GM23338 (cell line): Measurements from ENCODE around the gene TMEM218. TPM values are rescaled to one million over a fixed set of nuclear protein-coding genes. Genes with fewer than 3 reads are reported as not detected.

Experiments used
- ATAC-seq: fragments of 200-7000 bp; cut with Tn5 transposase; 3 replicates; pipeline ENCODE4 v1.9.1; 2020
- DNase-seq: peaks from one replicate; pipeline ENCODE4 v3.0.0-alpha.2; 2015; ENCODE audit warnings: low spot score
- H2AFZ ChIP-seq: fragments of 200-600 bp; sonication (generic); 2 replicates; pipeline ENCODE4 v1.8.0; 2016; ENCODE audit warnings: antibody characterized with exemption, mild to moderate bottlenecking, moderate library complexity
- H3F3A ChIP-seq: fragments of 200-600 bp; sonication (generic); replicated peaks from 2 replicates; pipeline ENCODE4 v1.8.0; 2017; ENCODE audit warnings: antibody characterized with exemption, mixed run types, low read depth
- H3K27ac ChIP-seq: fragments of 200-600 bp; sonication (generic); 2 replicates; pipeline ENCODE4 v1.6.1; 2016; ENCODE audit warnings: low read depth
- H3K27me3 ChIP-seq: fragments of 200-600 bp; sonication (generic); 2 replicates; pipeline ENCODE4 v1.8.0; 2016; ENCODE audit warnings: mild to moderate bottlenecking, mixed run types, moderate library complexity; ENCODE audit not compliant: insufficient read depth
- H3K36me3 ChIP-seq: fragments of 200-600 bp; sonication (generic); 2 replicates; pipeline ENCODE4 v1.8.0; 2016; ENCODE audit warnings: mild to moderate bottlenecking; ENCODE audit not compliant: insufficient read depth
- H3K4me1 ChIP-seq: fragments of 200-600 bp; sonication (generic); 2 replicates; pipeline ENCODE4 v1.8.0; 2016; ENCODE audit warnings: mild to moderate bottlenecking, moderate library complexity; ENCODE audit not compliant: insufficient read depth
- H3K4me2 ChIP-seq: fragments of 200-600 bp; sonication (generic); 2 replicates; pipeline ENCODE4 v1.7.1; 2017; ENCODE audit warnings: mixed run types
- H3K4me3 ChIP-seq: fragments of 200-600 bp; sonication (generic); 2 replicates; pipeline ENCODE4 v1.6.1; 2016; ENCODE audit warnings: mixed run types
- H3K79me2 ChIP-seq: fragments of 200-600 bp; sonication (generic); replicated peaks from 2 replicates; pipeline ENCODE4 v1.8.0; 2017; ENCODE audit warnings: mild to moderate bottlenecking; ENCODE audit not compliant: insufficient read depth
- H3K9me2 ChIP-seq: fragments of 200-600 bp; sonication (generic); 2 replicates; pipeline ENCODE4 v1.8.0; 2017; ENCODE audit not compliant: insufficient read depth
- H4K20me1 ChIP-seq: fragments of 200-600 bp; sonication (generic); replicated peaks from 2 replicates; pipeline ENCODE4 v1.8.0; 2017; ENCODE audit warnings: mild to moderate bottlenecking; ENCODE audit not compliant: insufficient read depth
- H3K27ac Mint-ChIP-seq: 2 replicates; pipeline ENCODE4 v1.8.0; 2020; ENCODE audit warnings: inconsistent platforms, mild to moderate bottlenecking, moderate library complexity, mixed read lengths
- H3K27me3 Mint-ChIP-seq: 3 replicates; pipeline ENCODE4 v1.8.0; 2022; ENCODE audit warnings: low read depth, mild to moderate bottlenecking, moderate library complexity, mixed read lengths, inconsistent platforms; ENCODE audit not compliant: insufficient read depth, poor library complexity
- H3K36me3 Mint-ChIP-seq: 3 replicates; pipeline ENCODE4 v1.8.0; 2021; ENCODE audit warnings: low read depth, mild to moderate bottlenecking, inconsistent platforms, moderate library complexity, mixed read lengths
- H3K4me1 Mint-ChIP-seq: 3 replicates; pipeline ENCODE4 v1.8.0; 2020; ENCODE audit warnings: mild to moderate bottlenecking, inconsistent platforms, mixed read lengths
- H3K4me3 Mint-ChIP-seq: 3 replicates; pipeline ENCODE4 v1.8.0; 2021; ENCODE audit warnings: moderate library complexity, mild to moderate bottlenecking, inconsistent platforms, mixed read lengths
- H3K9me3 Mint-ChIP-seq: 3 replicates; pipeline ENCODE4 v1.8.0; 2020; ENCODE audit warnings: moderate library complexity, mild to moderate bottlenecking, inconsistent platforms, mixed read lengths
- CREB1 ChIP-seq: fragments of 250-450 bp; sonication (Bioruptor Pico); IDR thresholded peaks from 2 replicates; pipeline ENCODE4 v1.5.0; 2020; ENCODE audit warnings: low read depth, mild to moderate bottlenecking, moderate library complexity
- CTCF ChIP-seq, 2 experiments: fragments of 200-600 bp in 1 of 2; sonication (generic) in 1 of 2; conservative IDR thresholded peaks; 2 replicates each; pipeline versions ENCODE4 v1.5.1 to v1.6.1; 2016 to 2017; ENCODE audit warnings: antibody characterized with exemption in 2 of 2, low read depth in 2 of 2, mild to moderate bottlenecking in 2 of 2, moderate library complexity in 1 of 2
- EZH2 ChIP-seq: fragments of 200-600 bp; sonication (generic); IDR thresholded peaks from one replicate; pipeline ENCODE4 v1.8.0; 2017; ENCODE audit warnings: antibody characterized with exemption, mild to moderate bottlenecking, low read depth; ENCODE audit not compliant: unreplicated experiment
- EZH2phosphoT487 ChIP-seq: fragments of 200-600 bp; sonication (generic); IDR thresholded peaks from one replicate; pipeline ENCODE4 v1.8.1; 2018; ENCODE audit warnings: antibody characterized with exemption; ENCODE audit not compliant: unreplicated experiment
- JUNB ChIP-seq: IDR thresholded peaks from one replicate; pipeline ENCODE4 v1.6.1; 2016; ENCODE audit warnings: antibody characterized with exemption; ENCODE audit not compliant: unreplicated experiment
- NANOG ChIP-seq: IDR thresholded peaks from 2 replicates; pipeline ENCODE4 v1.6.1; 2016; ENCODE audit warnings: antibody characterized with exemption, borderline replicate concordance
- POLR2AphosphoS5 ChIP-seq: IDR thresholded peaks from 2 replicates; pipeline ENCODE4 v1.6.1; 2016; ENCODE audit warnings: antibody characterized with exemption, low read depth
- STAT1 ChIP-seq: IDR thresholded peaks from one replicate; pipeline ENCODE4 v1.6.1; 2016; ENCODE audit warnings: antibody characterized with exemption; ENCODE audit not compliant: unreplicated experiment
- ZNF114 ChIP-seq: fragments of 250-450 bp; sonication (Bioruptor Pico); IDR thresholded peaks from 2 replicates; pipeline ENCODE4 v1.5.0; 2020; ENCODE audit warnings: mild to moderate bottlenecking, moderate library complexity
- ZNF331 ChIP-seq: fragments of 250-450 bp; sonication (Bioruptor Pico); IDR thresholded peaks from 2 replicates; pipeline ENCODE4 v1.5.0; 2020; ENCODE audit warnings: low read depth, mild to moderate bottlenecking, moderate library complexity
- polyA plus RNA-seq: library from polyadenylated mRNA; unstranded; fragments of >200 nt; fragmentation: Nextera tagmentation; extraction: Ambion mirVana; gene quantifications from 2 replicates; pipeline ENCODE4 v1.2.1, GENCODE V29; 2016
- total RNA-seq: library from RNA; depleted of rRNA; stranded (reverse); fragments of >200 nt; shearing (Covaris generic); gene quantifications from 2 replicates; pipeline ENCODE4 v1.2.3, GENCODE V29; 2014
- TF ChIP-seq, protein P1 (sequence below): IDR thresholded peaks from 2 replicates; pipeline ENCODE4 v1.6.1; 2016; ENCODE audit warnings: antibody characterized with exemption
- TF ChIP-seq, protein P2 (sequence below): IDR thresholded peaks from one replicate; pipeline ENCODE4 v1.6.1; 2018; ENCODE audit warnings: antibody characterized with exemption; ENCODE audit not compliant: unreplicated experiment
- TF ChIP-seq, protein P3 (sequence below): fragments of 250-450 bp; sonication (Bioruptor Pico); IDR thresholded peaks from 2 replicates; pipeline ENCODE4 v1.5.0; 2020; ENCODE audit warnings: mild to moderate bottlenecking, moderate library complexity

The TMEM218 gene
- total and polyA plus RNA-seq, 2 experiments from 2014 or later, result 23.7 to 24.2 TPM

DNA sequence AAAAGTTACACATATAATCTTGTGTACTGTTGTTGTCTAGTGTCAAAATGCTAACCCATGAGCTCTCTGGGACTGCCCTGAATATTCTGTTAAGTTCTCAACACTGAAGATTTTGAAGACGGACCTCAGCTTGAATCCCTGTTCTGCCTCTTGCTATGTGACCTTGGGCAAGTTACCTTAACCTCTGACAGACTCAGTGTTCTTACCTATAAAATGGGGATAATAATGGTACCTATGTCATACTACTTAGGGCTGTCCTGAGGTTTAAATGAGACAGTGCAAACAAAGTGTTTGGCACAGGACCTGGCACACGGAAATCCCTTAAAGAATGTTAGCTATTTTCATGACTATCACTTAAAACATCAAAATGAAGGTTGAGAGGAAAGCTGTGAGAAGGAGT lies 11.3 kb downstream of the TMEM218 start:
- ATAC-seq (no peak), DNase-seq (no peak)
- Histone ChIP-seq H3K27me3 (no peaks in the 10 kb centered on the region), H3F3A (no peaks in the 10 kb centered on the region), H3K4me3 (no peak overlapping the region), H3K27ac (no peak overlapping the region), H3K36me3 (peaks cover 10% of the 10 kb centered on the region; the same call in 1 of the 2 replicates), H3K4me2 (no peak overlapping the region), H3K79me2 (peaks cover 10% of the 10 kb centered on the region; the same call in 1 of the 2 replicates), H4K20me1 (no peaks in the 10 kb centered on the region; the same call in 1 of the 2 replicates), H3K9me2 (no peaks in the 10 kb centered on the region), H3K4me1 (peaks cover 4% of the 10 kb centered on the region), H2AFZ (no peak overlapping the region)
- peaks cover 51% of the 10 kb centered on the region for H3K36me3 Mint-ChIP-seq
- TF ChIP-seq, protein P1, sequence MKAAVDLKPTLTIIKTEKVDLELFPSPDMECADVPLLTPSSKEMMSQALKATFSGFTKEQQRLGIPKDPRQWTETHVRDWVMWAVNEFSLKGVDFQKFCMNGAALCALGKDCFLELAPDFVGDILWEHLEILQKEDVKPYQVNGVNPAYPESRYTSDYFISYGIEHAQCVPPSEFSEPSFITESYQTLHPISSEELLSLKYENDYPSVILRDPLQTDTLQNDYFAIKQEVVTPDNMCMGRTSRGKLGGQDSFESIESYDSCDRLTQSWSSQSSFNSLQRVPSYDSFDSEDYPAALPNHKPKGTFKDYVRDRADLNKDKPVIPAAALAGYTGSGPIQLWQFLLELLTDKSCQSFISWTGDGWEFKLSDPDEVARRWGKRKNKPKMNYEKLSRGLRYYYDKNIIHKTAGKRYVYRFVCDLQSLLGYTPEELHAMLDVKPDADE, result no peak
- TF ChIP-seq POLR2AphosphoS5, result no peak
- TF ChIP-seq ZNF114 (CRISPR knock-in tag), result no peak
- TF ChIP-seq, protein P2, sequence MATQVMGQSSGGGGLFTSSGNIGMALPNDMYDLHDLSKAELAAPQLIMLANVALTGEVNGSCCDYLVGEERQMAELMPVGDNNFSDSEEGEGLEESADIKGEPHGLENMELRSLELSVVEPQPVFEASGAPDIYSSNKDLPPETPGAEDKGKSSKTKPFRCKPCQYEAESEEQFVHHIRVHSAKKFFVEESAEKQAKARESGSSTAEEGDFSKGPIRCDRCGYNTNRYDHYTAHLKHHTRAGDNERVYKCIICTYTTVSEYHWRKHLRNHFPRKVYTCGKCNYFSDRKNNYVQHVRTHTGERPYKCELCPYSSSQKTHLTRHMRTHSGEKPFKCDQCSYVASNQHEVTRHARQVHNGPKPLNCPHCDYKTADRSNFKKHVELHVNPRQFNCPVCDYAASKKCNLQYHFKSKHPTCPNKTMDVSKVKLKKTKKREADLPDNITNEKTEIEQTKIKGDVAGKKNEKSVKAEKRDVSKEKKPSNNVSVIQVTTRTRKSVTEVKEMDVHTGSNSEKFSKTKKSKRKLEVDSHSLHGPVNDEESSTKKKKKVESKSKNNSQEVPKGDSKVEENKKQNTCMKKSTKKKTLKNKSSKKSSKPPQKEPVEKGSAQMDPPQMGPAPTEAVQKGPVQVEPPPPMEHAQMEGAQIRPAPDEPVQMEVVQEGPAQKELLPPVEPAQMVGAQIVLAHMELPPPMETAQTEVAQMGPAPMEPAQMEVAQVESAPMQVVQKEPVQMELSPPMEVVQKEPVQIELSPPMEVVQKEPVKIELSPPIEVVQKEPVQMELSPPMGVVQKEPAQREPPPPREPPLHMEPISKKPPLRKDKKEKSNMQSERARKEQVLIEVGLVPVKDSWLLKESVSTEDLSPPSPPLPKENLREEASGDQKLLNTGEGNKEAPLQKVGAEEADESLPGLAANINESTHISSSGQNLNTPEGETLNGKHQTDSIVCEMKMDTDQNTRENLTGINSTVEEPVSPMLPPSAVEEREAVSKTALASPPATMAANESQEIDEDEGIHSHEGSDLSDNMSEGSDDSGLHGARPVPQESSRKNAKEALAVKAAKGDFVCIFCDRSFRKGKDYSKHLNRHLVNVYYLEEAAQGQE, result no peak
- TF ChIP-seq NANOG, result no peak
- TF ChIP-seq ZNF331 (CRISPR knock-in tag), result no peak
- TF ChIP-seq CTCF (conservative IDR thresholded peaks at IDR 0.05; ENCODE audit: low read depth in 2 of 2), result no peak
- TF ChIP-seq EZH2, result no peak
- TF ChIP-seq JUNB, result no peak
- TF ChIP-seq STAT1, result no peak
- TF ChIP-seq, protein P3, sequence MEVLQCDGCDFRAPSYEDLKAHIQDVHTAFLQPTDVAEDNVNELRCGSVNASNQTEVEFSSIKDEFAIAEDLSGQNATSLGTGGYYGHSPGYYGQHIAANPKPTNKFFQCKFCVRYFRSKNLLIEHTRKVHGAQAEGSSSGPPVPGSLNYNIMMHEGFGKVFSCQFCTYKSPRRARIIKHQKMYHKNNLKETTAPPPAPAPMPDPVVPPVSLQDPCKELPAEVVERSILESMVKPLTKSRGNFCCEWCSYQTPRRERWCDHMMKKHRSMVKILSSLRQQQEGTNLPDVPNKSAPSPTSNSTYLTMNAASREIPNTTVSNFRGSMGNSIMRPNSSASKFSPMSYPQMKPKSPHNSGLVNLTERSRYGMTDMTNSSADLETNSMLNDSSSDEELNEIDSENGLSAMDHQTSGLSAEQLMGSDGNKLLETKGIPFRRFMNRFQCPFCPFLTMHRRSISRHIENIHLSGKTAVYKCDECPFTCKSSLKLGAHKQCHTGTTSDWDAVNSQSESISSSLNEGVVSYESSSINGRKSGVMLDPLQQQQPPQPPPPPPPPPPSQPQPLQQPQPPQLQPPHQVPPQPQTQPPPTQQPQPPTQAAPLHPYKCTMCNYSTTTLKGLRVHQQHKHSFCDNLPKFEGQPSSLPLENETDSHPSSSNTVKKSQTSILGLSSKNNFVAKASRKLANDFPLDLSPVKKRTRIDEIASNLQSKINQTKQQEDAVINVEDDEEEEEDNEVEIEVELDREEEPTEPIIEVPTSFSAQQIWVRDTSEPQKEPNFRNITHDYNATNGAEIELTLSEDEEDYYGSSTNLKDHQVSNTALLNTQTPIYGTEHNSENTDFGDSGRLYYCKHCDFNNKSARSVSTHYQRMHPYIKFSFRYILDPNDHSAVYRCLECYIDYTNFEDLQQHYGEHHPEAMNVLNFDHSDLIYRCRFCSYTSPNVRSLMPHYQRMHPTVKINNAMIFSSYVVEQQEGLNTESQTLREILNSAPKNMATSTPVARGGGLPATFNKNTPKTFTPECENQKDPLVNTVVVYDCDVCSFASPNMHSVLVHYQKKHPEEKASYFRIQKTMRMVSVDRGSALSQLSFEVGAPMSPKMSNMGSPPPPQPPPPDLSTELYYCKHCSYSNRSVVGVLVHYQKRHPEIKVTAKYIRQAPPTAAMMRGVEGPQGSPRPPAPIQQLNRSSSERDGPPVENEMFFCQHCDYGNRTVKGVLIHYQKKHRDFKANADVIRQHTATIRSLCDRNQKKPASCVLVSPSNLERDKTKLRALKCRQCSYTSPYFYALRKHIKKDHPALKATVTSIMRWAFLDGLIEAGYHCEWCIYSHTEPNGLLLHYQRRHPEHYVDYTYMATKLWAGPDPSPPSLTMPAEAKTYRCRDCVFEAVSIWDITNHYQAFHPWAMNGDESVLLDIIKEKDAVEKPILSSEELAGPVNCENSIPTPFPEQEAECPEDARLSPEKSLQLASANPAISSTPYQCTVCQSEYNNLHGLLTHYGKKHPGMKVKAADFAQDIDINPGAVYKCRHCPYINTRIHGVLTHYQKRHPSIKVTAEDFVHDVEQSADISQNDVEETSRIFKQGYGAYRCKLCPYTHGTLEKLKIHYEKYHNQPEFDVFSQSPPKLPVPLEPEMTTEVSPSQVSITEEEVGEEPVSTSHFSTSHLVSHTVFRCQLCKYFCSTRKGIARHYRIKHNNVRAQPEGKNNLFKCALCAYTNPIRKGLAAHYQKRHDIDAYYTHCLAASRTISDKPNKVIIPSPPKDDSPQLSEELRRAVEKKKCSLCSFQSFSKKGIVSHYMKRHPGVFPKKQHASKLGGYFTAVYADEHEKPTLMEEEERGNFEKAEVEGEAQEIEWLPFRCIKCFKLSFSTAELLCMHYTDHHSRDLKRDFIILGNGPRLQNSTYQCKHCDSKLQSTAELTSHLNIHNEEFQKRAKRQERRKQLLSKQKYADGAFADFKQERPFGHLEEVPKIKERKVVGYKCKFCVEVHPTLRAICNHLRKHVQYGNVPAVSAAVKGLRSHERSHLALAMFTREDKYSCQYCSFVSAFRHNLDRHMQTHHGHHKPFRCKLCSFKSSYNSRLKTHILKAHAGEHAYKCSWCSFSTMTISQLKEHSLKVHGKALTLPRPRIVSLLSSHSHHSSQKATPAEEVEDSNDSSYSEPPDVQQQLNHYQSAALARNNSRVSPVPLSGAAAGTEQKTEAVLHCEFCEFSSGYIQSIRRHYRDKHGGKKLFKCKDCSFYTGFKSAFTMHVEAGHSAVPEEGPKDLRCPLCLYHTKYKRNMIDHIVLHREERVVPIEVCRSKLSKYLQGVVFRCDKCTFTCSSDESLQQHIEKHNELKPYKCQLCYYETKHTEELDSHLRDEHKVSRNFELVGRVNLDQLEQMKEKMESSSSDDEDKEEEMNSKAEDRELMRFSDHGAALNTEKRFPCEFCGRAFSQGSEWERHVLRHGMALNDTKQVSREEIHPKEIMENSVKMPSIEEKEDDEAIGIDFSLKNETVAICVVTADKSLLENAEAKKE, result no peak
- TF ChIP-seq CREB1 (CRISPR knock-in tag), result no peak
- TF ChIP-seq EZH2phosphoT487, result no peak
- H3K4me3 Mint-ChIP-seq, result no peak overlapping the region
- no peaks in the 10 kb centered on the region for H3K27me3 Mint-ChIP-seq
- H3K9me3 Mint-ChIP-seq, result peaks cover 18% of the 10 kb centered on the region
- no peak overlapping the region for H3K27ac Mint-ChIP-seq
- peaks cover 14% of the 10 kb centered on the region; the same call in 2 of the 3 replicates for H3K4me1 Mint-ChIP-seq
